Omental fat pad (tissue), 4 donors: ENCODE measurements around the gene EVI2A. TPM values are rescaled to one million over a fixed set of nuclear protein-coding genes. Genes with fewer than 3 reads are reported as not detected.

Experiments
- ATAC-seq: fragments of 150-250 bp; one replicate; pipeline ENCODE4 v1.9.1; 2016; ENCODE audit warnings: mild to moderate bottlenecking, moderate library complexity; ENCODE audit not compliant: low FRiP score
- DNase-seq: peaks from one replicate; pipeline ENCODE4 v3.0.0-alpha.2; 2019; ENCODE audit warnings: low spot score
- total RNA-seq, 4 donors: library from RNA; depleted of rRNA; stranded (reverse); fragments of >200 nt; gene quantifications; one replicate each; pipeline ENCODE4 v1.1.0, GENCODE V29; 2016
- TF ChIP-seq, protein P1 (sequence below), 3 donors: fragments of 450-650 bp; IDR thresholded peaks; one replicate each; pipeline ENCODE4 v1.5.1; 2016 to 2017; ENCODE audit warnings: antibody characterized with exemption in 3 of 3, mild to moderate bottlenecking in 3 of 3, moderate library complexity in 2 of 3

EVI2A gene
- total RNA-seq, 4 donors from 2014 or later = 10.6 to 24.1 (median 18.7) TPM

DNA sequence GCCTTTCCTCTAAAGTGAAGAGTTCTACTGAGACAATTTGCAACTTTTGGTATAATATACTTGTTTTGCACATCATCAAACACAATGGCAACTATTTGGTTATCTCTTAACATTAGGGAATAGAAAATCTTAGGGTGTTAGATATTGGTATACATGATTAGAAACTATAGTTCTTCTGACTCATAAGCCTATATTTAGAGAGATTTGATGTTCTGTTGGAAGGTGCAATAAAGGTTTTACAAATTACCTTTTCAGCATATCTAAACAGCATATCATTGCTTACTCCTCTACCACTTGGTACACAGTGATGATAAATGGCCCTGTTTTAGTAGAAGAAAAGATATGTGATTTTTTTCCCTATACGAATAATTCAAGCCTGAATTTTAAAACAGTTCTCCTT is 13.8 kb downstream of the EVI2A start:
- no peak for DNase-seq
- TF ChIP-seq, protein P1, sequence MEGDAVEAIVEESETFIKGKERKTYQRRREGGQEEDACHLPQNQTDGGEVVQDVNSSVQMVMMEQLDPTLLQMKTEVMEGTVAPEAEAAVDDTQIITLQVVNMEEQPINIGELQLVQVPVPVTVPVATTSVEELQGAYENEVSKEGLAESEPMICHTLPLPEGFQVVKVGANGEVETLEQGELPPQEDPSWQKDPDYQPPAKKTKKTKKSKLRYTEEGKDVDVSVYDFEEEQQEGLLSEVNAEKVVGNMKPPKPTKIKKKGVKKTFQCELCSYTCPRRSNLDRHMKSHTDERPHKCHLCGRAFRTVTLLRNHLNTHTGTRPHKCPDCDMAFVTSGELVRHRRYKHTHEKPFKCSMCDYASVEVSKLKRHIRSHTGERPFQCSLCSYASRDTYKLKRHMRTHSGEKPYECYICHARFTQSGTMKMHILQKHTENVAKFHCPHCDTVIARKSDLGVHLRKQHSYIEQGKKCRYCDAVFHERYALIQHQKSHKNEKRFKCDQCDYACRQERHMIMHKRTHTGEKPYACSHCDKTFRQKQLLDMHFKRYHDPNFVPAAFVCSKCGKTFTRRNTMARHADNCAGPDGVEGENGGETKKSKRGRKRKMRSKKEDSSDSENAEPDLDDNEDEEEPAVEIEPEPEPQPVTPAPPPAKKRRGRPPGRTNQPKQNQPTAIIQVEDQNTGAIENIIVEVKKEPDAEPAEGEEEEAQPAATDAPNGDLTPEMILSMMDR (IDR thresholded peaks at IDR 0.05) = no peak
- ATAC-seq = no peak

DNA sequence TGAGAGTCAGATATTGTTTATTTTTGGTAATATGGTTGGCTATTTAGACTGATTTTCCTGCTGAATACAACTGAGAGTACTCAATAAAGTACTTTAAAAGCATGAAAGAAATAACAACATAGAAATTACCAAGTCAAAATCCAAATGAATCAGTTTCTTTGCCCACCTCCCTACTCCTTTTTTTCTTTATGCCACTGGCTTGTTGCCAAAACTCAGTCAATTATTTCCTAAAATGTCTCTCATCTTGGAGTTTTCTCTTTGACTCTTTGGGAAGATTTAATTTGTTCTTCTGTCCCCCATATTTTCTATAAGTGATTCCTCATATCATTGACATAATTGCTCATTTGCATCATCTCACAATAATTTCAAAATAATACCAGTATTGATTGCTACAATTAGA is 21.8 kb downstream of the EVI2A start:
- ATAC-seq (no peak), DNase-seq (no peak)
- TF ChIP-seq, protein P1 (IDR thresholded peaks at IDR 0.05) = no peak

DNA sequence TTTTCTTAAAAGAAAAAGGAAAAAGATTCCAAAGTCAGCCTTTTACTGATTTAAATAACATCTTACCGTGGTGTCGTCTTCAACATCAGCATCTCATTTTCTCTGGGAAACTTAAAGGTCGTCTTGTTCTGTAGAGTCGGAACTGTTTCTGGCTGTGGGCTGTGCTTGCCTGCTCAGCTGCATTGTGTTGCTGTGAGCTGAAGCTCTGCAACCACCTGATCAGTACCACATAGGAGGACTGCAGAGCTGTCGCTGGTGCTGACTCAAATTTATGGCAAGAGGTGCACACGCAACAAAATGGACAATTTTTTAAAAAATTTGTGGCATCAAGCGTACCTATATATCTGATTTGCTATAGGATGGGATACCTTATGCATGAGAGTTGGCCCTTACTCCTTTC is 24.3 kb downstream of the EVI2A start, which contains the start of gene OMG:
Gene OMG, minus strand, starts transcription at position 150 of the 400 bp plus-strand sequence. CDS start 908 bp downstream, outside the sequence.
- no peak for ATAC-seq
- no peak for DNase-seq
- TF ChIP-seq, protein P1 (IDR thresholded peaks at IDR 0.05) = no peak

DNA sequence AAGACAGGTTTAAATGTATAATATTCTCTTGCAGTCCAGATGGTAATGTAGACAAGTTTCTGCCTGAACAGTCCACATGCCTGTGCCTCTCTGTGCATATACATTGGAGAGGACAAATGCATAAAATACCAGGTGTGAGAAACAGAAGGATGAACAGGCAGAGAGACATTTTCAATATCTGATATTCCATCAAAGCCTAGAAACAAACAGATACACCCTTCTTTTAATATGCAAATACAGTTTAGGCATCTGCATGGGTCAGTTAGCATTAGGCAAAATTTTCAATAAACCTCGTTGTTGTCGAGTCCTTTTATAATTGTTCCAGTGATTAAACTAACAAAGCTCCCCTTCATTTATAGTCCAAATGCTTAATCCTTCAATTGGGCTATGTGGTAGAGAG is 25.3 kb downstream of the EVI2A start:
- TF ChIP-seq, protein P1 (IDR thresholded peaks at IDR 0.05) = no peak
- DNase-seq (no peak), ATAC-seq (no peak)

DNA sequence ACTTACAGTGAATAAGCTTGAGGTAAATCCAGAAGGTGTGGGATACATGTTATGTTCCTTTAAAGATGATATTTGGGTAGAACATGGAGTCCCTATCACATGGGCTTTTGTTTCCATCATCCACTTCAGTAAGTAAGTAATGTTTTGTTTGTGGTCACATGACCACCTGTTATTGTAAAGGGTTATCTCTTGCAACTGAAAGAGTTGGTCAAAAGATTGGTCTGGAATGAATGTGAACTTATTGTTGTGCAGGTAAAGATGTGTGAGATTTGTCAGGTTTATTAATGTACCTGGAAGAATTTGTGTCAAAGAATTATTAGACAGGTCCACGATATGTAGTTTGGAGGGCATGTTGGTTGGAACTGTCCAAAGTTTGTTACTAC is 25.9 kb downstream of the EVI2A start:
- ATAC-seq = no peak
- DNase-seq = no peak
- TF ChIP-seq, protein P1 (IDR thresholded peaks at IDR 0.05) = no peak

DNA sequence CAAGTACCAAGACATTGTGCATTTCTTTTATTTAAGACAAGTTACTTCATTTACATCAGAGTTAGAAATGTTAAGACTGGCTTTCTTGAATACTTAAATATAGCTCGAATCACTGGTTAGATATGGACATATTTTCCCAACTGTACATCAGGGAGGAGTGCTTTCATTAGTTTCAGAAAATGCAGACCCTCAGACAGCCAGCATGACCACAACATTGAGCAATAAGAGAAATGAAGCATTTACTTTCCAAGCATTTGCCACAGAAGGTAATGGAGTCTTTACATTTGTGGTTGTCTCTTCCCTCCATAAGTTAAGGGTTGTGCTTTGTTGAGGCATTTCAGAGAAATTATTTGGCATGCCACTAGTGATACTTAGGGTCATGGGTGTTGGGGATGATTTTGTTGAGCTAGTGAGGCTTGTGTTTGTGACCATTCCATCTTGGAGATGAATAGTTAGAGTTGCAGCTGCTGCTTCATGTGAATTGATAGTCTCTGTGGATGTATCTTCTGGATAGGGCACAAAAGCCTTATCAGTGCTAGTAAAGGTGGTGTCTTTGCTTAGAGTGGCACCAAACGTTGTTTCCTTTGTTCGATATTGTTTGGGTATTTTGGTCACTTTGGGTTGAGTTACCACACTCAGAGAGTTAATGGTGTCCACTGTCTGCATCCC is 26.5 kb downstream of the EVI2A start:
- TF ChIP-seq, protein P1 (IDR thresholded peaks at IDR 0.05) = no peak
- no peak for ATAC-seq
- DNase-seq = no peak

DNA sequence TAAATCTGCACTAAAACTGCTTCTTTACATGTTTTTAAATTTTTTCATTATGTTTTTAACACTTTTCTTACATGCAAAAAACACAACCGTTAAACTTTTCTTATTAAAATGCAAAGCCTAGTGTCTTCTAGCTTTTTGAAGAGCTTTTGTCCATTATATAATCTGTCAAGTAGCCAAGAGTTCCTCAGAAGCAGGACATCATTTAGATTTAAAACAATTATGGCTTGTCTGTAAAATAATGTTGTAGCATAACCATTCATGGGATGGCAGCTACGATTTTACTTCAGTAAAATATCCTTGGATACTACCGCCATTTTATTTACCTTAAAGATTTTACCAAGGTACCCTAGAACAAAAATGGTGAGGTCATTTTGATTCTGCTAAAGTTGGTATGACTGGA is 27.2 kb downstream of the EVI2A start:
- ATAC-seq (no peak), DNase-seq (no peak)
- TF ChIP-seq, protein P1 (IDR thresholded peaks at IDR 0.05) = no peak
